Natural killer cell treated with Interleukin-12 subunit alpha and Interleukin-12 subunit beta and Interleukin-15 and Interleukin-18, amount 100 ng/mL, for 72 hours (primary cell): ENCODE measurements around the gene EEPD1. TPM values are rescaled to one million over a fixed set of nuclear protein-coding genes. Genes with fewer than 3 reads are reported as not detected.
"Not testable (repeated sequence)": the region's sequence is repeated elsewhere in the genome, so short reads cannot be mapped to it uniquely, and the experiment has no call there.

ENCODE experiments used
- ATAC-seq, 2 donors: fragments of 150-1000 bp; cut with Tn5 transposase in 1 of 2; sonication (Bioruptor Pico), chemical (Tn5 transposase) in 1 of 2; 2 replicates each; pipeline ENCODE4 v1.10.0; 2021
- DNase-seq: peaks from one replicate; pipeline ENCODE4 v3.0.0; 2022; ENCODE audit warnings: low spot score
- H3K27ac Mint-ChIP-seq, 2 donors: 1 replicate in 1 of 2; 2 replicates in 1 of 2; pipeline ENCODE4 v1.8.0; 2022; ENCODE audit warnings: mixed read lengths in 2 of 2, mild to moderate bottlenecking in 1 of 2, moderate library complexity in 1 of 2
- H3K27me3 Mint-ChIP-seq, 2 donors: 1 replicate in 1 of 2; 2 replicates in 1 of 2; pipeline ENCODE4 v1.8.0; 2022; ENCODE audit warnings: mixed read lengths in 2 of 2
- H3K36me3 Mint-ChIP-seq: one replicate; pipeline ENCODE4 v1.8.0; 2022; ENCODE audit warnings: mixed read lengths
- H3K4me1 Mint-ChIP-seq, 2 donors: 1 replicate in 1 of 2; 2 replicates in 1 of 2; pipeline ENCODE4 v1.8.0; 2022; ENCODE audit warnings: low read depth in 2 of 2, mixed read lengths in 2 of 2, mild to moderate bottlenecking in 1 of 2
- H3K4me3 Mint-ChIP-seq: one replicate; pipeline ENCODE4 v1.8.0; 2022; ENCODE audit warnings: mixed read lengths
- H3K9me3 Mint-ChIP-seq: 2 replicates; pipeline ENCODE4 v1.8.0; 2022; ENCODE audit warnings: mixed read lengths
- total RNA-seq, 2 donors: library from RNA; stranded (reverse); gene quantifications; one replicate each; pipeline ENCODE4 v1.2.3, GENCODE V29; 2022

The EEPD1 gene
- total RNA-seq, 2 donors from 2014 or later: 0.26 to 1.5 TPM

DNA sequence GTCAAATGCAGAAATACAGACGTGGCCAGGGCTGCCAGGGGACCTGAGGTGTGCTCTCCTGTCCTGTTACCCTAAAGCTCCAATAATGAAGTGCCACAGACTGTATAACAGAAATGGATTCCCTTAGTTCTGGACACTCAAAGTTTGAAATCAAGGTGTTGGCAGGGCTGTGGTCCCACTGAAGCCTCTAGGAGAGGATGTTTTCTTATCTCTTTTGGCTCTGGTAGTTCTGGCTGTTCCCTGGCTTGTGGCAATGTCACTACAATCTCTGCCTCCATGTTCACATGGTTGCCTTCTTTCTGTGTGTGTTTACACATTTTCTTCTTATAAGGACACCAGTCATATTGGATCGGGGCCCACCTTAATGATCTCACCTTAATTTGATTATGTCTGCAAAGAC is 15.3 kb upstream of the EEPD1 start:
- Mint-ChIP-seq H3K27me3 (peaks cover 6 to 37% of the 10 kb centered on the region in 2 donors), H3K36me3 (no peaks in the 10 kb centered on the region), H3K4me3 (no peak overlapping the region), H3K4me1 (no peaks in the 10 kb centered on the region), H3K9me3 (no peaks in the 10 kb centered on the region), H3K27ac (no peak overlapping the region)
- DNase-seq (no peak), ATAC-seq (no peak)

DNA sequence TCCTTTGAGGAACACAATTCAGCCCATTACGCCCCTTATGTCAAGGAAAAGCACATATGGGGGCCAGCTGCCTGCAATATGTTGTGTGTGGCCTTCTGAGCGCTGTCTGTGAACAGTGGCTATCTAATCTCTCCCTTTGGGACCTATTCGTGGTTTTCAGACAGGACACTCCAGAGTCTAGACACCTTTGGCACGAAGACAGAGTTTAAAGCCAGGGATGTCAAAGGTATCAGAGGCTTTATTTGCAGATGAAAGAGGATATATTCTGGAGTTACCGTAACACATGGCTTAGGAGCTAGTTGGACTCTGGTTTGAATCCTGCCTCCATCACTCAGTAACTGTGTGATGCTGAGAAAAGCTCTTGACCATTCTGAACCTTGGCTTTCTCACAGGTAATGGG is 14.8 kb upstream of the EEPD1 start:
- DNase-seq: no peak
- H3K4me3 Mint-ChIP-seq: no peak overlapping the region
- ATAC-seq: no peak
- no peaks in the 10 kb centered on the region for H3K9me3 Mint-ChIP-seq
- H3K4me1 Mint-ChIP-seq: no peaks in the 10 kb centered on the region
- no peaks in the 10 kb centered on the region for H3K36me3 Mint-ChIP-seq
- H3K27me3 Mint-ChIP-seq: peaks cover 4 to 35% of the 10 kb centered on the region in 2 donors
- H3K27ac Mint-ChIP-seq: no peak overlapping the region

GRCh38 chr7:36141351-36141750 is 11.7 kb upstream of the EEPD1 start:
- no peak for ATAC-seq
- Mint-ChIP-seq H3K36me3 (no peaks in the 10 kb centered on the region), H3K27me3 (peaks cover 5 to 44% of the 10 kb centered on the region in 2 donors), H3K4me3 (no peak overlapping the region), H3K4me1 (no peaks in the 10 kb centered on the region), H3K9me3 (no peaks in the 10 kb centered on the region), H3K27ac (no peak overlapping the region)
- no peak for DNase-seq

DNA sequence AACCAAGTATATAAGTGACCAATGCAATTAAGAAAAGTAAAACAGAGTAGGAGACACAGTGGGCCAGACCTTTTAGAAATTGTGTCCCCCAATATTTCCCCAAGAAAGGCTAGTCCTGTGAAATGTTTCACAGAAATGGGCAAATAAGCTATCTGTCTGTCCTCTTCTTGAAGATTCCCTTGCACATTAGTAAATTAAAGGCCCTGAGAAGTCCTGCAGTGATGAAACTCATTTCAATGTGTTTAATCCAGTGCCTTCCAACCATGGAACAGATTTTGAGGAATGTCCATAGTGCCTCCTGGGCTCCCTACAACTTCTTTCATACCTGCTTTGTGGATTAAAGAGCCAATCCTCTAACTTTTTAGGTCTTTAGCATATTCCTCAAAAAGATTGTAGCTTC is 11.2 kb upstream of the EEPD1 start:
- Mint-ChIP-seq H3K4me1 (no peaks in the 10 kb centered on the region), H3K9me3 (no peaks in the 10 kb centered on the region), H3K27me3 (peaks cover 5 to 44% of the 10 kb centered on the region in 2 donors), H3K36me3 (no peaks in the 10 kb centered on the region), H3K4me3 (no peak overlapping the region), H3K27ac (no peak overlapping the region)
- no peak for DNase-seq
- no peak for ATAC-seq

DNA sequence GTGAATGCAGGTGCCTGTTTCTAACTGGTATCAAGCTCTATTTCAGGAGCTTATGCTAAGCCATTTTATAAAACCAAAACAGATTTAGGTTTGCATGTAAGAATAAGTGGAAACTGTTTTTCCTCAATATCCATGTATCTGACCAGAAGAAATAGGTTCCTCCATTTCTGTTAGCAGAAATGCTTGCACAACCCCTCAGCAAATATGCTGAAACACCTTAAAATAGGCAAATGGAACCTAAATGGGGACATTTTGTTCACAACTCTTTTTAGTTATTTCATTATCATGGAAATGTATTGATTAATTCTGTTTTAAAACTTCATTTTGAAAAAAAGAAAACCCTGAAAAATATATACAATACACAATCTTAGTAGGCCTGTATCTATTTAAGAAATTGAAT is 8.9 kb upstream of the EEPD1 start:
- DNase-seq: no peak
- no peak overlapping the region for H3K27ac Mint-ChIP-seq
- ATAC-seq: no peak
- H3K27me3 Mint-ChIP-seq: peaks cover 3 to 33% of the 10 kb centered on the region in 2 donors
- H3K4me1 Mint-ChIP-seq: no peaks in the 10 kb centered on the region
- no peak overlapping the region for H3K4me3 Mint-ChIP-seq
- no peaks in the 10 kb centered on the region for H3K9me3 Mint-ChIP-seq
- no peaks in the 10 kb centered on the region for H3K36me3 Mint-ChIP-seq

DNA sequence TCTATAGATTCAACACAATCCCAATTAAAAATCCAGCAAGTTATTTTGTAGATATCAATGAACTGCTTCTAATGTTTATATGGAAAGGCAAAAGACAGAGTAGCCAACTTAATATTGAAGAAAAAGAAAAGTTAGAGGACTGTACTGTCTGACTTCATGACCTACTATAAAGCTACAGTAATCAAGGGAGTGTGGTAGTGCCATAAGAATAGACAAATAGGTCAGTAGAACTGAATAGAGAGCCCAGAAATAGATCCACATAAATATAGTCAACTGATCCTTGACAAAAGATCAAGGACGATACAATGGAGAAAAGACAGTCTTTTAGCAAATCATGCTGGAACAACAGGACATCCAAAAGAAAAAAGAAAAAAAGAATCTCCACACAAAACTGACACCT is 7.4 kb upstream of the EEPD1 start:
- Mint-ChIP-seq H3K9me3 (no peaks in the 10 kb centered on the region), H3K4me1 (peaks cover 0 to 6% of the 10 kb centered on the region in 2 donors), H3K27ac (no peak overlapping the region), H3K36me3 (no peaks in the 10 kb centered on the region), H3K27me3 (peaks cover 3 to 19% of the 10 kb centered on the region in 2 donors), H3K4me3 (no peak overlapping the region)
- ATAC-seq: no peak
- no peak for DNase-seq

GRCh38 chr7:36147361-36147760 is 5.7 kb upstream of the EEPD1 start:
- H3K36me3 Mint-ChIP-seq: no peaks in the 10 kb centered on the region
- ATAC-seq: peak; percentile 38 to 43
- no peak overlapping the region for H3K27ac Mint-ChIP-seq
- H3K4me1 Mint-ChIP-seq: peaks cover 2 to 9% of the 10 kb centered on the region in 2 donors
- no peak for DNase-seq
- peaks cover 3 to 15% of the 10 kb centered on the region in 2 donors for H3K27me3 Mint-ChIP-seq
- no peaks in the 10 kb centered on the region for H3K9me3 Mint-ChIP-seq
- no peak overlapping the region for H3K4me3 Mint-ChIP-seq

DNA sequence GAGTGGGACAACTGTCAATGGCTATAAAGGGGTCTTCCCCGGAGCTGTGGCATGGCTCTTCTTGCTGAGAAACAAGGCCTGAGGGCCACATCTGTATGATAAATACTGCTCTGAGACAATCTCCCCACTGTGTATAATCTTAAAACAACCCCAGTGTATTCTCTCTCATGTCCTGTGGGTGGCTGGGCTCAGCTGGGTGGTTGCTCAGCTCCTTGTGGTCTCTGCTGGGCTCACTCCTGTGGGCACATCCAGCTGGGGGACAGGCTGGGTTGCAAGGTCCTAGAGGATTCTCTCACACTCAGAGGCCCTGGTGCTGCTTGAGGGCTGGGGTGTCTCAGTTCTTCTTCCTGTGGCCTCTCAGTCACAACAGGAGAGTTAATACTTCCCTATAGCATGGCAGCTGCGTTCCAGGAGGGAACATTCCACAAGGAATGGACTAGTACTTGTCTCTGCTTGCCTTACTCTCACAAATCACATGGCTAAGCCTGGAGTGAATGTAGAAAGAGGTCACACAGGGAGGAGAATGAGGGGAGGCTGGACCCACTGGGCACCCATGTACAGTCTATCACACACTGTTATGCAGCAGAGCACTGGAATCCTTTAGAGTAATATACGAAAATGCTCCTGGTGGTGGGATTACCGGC is 4.5 kb upstream of the EEPD1 start:
- no peaks in the 10 kb centered on the region for H3K9me3 Mint-ChIP-seq
- H3K4me1 Mint-ChIP-seq: peaks cover 5 to 12% of the 10 kb centered on the region in 2 donors
- H3K27ac Mint-ChIP-seq: no peak overlapping the region
- H3K27me3 Mint-ChIP-seq: peaks cover 3 to 15% of the 10 kb centered on the region in 2 donors
- ATAC-seq: no peak
- H3K4me3 Mint-ChIP-seq: no peak overlapping the region
- H3K36me3 Mint-ChIP-seq: no peaks in the 10 kb centered on the region
- DNase-seq: no peak

- DNase-seq, H3K4me3 Mint-ChIP-seq, H3K27ac Mint-ChIP-seq, H3K9me3 Mint-ChIP-seq, ATAC-seq, H3K36me3 Mint-ChIP-seq: not testable (repeated sequence)
- peaks cover 6 to 15% of the 10 kb centered on the region in 2 donors for H3K27me3 Mint-ChIP-seq
- H3K4me1 Mint-ChIP-seq: peaks cover 10 to 12% of the 10 kb centered on the region in 2 donors
These were observed 3.8 kb upstream of the EEPD1 start for GRCh38 chr7:36149240-36149639.

GRCh38 chr7:36149694-36150452 is 3.2 kb upstream of the EEPD1 start:
- ATAC-seq (no peak), DNase-seq (no peak)
- no peaks in the 10 kb centered on the region for H3K36me3 Mint-ChIP-seq
- no peak overlapping the region for H3K4me3 Mint-ChIP-seq
- H3K27ac Mint-ChIP-seq: no peak overlapping the region
- peaks cover 10 to 12% of the 10 kb centered on the region in 2 donors for H3K4me1 Mint-ChIP-seq
- H3K9me3 Mint-ChIP-seq: no peaks in the 10 kb centered on the region
- H3K27me3 Mint-ChIP-seq: peaks cover 6 to 10% of the 10 kb centered on the region in 2 donors

DNA sequence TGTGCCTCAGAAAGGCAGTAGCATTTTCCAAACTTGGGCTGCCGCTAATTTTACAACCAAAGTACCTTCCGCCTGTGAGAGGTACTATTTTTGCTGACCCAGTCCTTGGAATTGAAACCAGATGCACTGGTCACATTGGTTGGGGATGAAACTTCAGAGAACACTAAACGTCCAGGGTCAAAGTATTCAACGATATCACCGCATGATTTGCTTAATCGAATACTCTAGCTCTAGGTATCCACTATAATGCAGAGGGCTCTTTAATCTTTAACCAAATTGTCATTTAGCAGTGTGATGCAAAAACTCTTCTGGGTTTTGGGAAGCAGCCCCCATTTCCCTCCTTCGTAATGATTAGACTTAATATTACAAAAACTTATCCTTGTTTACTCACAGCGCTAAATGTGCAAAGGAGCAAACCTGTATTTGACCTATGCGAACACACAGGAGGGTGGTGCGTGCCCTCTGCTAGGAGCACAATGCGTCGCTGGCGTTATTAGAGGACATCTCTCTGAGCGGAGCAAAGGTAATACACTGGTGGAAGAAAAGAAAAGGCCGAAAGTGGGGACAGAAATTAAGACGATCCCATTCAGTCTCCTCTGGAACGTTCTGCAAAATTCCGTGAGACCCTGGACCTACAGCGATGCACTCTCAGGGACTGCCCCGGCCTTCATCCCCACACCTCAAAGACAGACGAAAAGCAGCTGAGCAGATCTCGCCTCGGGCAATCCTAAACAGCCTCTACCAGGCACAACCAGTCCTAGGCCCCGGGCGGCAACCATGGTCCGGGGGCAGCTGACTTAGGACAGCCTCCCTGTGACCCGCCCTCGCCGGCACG is 916 bp upstream of the EEPD1 start:
- H3K4me3 Mint-ChIP-seq: peak overlapping the region; percentile 79
- H3K27ac Mint-ChIP-seq: no peak overlapping the region
- H3K27me3 Mint-ChIP-seq: peaks cover 0 to 9% of the 10 kb centered on the region in 2 donors
- peaks cover 10 to 15% of the 10 kb centered on the region in 2 donors for H3K4me1 Mint-ChIP-seq
- ATAC-seq (no peak), DNase-seq (no peak)
- no peaks in the 10 kb centered on the region for H3K36me3 Mint-ChIP-seq
- no peaks in the 10 kb centered on the region for H3K9me3 Mint-ChIP-seq

DNA sequence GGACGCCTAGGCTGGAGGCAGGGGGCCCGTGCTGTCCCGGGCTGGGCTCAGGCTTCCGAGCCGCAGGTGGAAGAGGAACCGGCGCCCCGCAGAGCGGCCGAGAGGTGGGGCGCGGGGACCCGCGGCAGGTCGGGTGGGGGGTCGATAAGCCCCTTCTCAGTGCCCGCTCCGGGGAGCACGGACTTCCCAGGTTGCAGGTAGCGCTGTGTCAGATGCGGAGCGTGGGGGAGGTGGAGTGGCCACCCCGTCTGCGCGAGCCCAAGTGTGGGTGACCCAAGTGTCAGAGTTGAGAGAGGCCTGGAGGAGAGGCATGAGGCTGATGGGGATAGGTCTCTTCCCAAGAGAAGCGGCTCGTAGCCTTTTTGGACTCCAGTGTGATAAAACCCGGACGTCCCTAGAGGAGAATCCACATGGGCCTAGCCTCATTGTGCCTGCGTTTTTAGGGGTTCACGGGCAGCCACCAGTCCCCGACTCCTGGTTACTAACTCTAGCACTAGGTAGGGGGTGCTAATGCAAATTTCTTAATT is 580 bp downstream of the EEPD1 start:
- H3K4me3 Mint-ChIP-seq: peak overlapping the region; percentile 79
- no peaks in the 10 kb centered on the region for H3K9me3 Mint-ChIP-seq
- no peak for ATAC-seq
- H3K4me1 Mint-ChIP-seq: peaks cover 10 to 15% of the 10 kb centered on the region in 2 donors
- H3K27me3 Mint-ChIP-seq: peaks cover 0 to 9% of the 10 kb centered on the region in 2 donors
- H3K36me3 Mint-ChIP-seq: no peaks in the 10 kb centered on the region
- H3K27ac Mint-ChIP-seq: no peak overlapping the region
- no peak for DNase-seq

- Mint-ChIP-seq H3K4me3 (peak overlapping the region; percentile 79), H3K4me1 (peaks cover 10 to 15% of the 10 kb centered on the region in 2 donors), H3K27me3 (peaks cover 0 to 9% of the 10 kb centered on the region in 2 donors), H3K36me3 (no peaks in the 10 kb centered on the region), H3K27ac (no peak overlapping the region), H3K9me3 (no peaks in the 10 kb centered on the region)
- ATAC-seq: no peak
- no peak for DNase-seq
These were observed 1.5 kb downstream of the EEPD1 start for GRCh38 chr7:36154255-36155212.
